Effector memory CD8-positive, alpha-beta T cell (primary cell): ENCODE data around the gene OXTR.

Experiments used
- ATAC-seq: fragments of 150-1000 bp; cut with Tn5 transposase; replicated peaks from 2 replicates; pipeline ENCODE4 v1.10.0; 2021; ENCODE audit warnings: mild to moderate bottlenecking, moderate library complexity
- DNase-seq, 3 experiments: peaks; one replicate each; pipeline ENCODE4 v3.0.0; 2021
- H3K27ac Mint-ChIP-seq, 2 donors: one replicate each; pipeline ENCODE4 v1.8.0; 2022; ENCODE audit warnings: mild to moderate bottlenecking in 2 of 2, mixed read lengths in 2 of 2, moderate library complexity in 2 of 2
- H3K27me3 Mint-ChIP-seq, 2 donors: one replicate each; pipeline ENCODE4 v1.8.0; 2022; ENCODE audit warnings: mixed read lengths in 2 of 2
- H3K36me3 Mint-ChIP-seq: one replicate; pipeline ENCODE4 v1.8.0; 2022; ENCODE audit warnings: mild to moderate bottlenecking, moderate library complexity, mixed read lengths; ENCODE audit not compliant: insufficient read depth
- H3K4me1 Mint-ChIP-seq, 2 donors: one replicate each; pipeline ENCODE4 v1.8.0; 2022; ENCODE audit warnings: low read depth in 2 of 2, mixed read lengths in 2 of 2
- H3K4me3 Mint-ChIP-seq, 2 donors: one replicate each; pipeline ENCODE4 v1.8.0; 2022; ENCODE audit warnings: mild to moderate bottlenecking in 2 of 2, mixed read lengths in 2 of 2, moderate library complexity in 2 of 2
- H3K9me3 Mint-ChIP-seq, 2 donors: one replicate each; pipeline ENCODE4 v1.8.0; 2022; ENCODE audit warnings: mixed read lengths in 2 of 2

The OXTR gene

DNA sequence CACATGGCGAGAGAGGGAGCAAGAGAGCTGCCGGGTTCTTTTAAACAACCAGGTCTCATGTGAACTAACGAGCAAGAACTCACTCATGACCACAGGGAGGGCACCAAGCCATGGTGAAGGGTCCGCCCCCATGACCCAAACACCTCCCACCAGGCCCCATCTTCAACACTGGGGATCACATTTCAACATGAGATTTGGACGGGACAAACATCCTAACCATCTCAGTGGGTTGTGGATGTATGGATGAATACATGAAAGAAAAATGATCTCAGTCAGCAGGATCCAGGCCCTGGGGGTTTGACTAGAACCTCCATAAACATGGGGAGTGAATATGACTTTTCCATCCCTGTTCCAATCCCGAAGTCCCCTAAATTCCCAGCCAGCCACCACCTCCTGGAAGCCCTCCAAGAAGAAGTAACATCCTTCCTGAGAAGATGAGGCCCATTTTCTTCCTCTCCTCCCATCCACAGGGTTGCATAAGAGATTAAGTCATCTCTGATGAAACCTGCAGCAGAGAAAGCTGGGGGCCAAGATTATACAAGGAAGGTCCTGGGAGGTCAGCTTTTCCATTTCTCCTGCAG, 26.3 kb downstream of the OXTR start:
- Mint-ChIP-seq H3K36me3 (no peaks in the 10 kb centered on the region), H3K4me1 (no peaks in the 10 kb centered on the region), H3K4me3 (no peak overlapping the region), H3K9me3 (no peaks in the 10 kb centered on the region), H3K27ac (no peak overlapping the region), H3K27me3 (peaks cover 14 to 19% of the 10 kb centered on the region in 2 donors)
- DNase-seq: no peak
- no peak for ATAC-seq

DNA sequence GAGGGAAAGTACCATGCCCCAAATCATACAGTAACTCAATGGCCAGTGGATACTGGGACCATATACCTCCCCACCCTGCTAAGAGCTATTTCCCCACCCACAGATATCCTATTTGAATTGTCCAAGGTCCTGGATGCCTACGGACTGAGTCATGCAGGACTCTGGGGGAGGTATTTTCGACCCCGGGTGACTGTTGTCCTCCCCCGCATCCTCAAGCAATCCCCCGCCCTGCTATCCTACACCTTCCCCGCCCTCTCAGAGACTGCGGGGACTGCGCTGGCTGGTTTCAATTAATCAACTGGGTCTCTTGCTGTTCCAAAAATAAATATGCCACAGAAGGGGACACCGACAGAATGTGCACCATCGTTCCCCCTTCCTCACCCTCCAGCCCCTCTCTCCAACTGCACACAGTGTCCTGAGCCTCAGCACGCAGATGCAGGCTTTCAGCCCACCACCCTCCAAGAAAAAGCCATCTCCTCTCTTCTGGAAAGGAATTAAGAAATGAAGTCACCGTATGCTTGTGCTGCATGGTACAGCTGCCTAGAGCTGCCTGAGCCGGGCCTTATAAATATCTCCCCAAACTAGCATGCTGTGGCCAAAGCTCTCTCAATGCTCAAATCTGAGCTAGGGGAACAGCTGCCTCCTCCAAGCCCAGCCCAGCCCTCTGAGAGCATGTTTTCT, 27.7 kb downstream of the OXTR start:
- Mint-ChIP-seq H3K4me1 (no peaks in the 10 kb centered on the region), H3K9me3 (no peaks in the 10 kb centered on the region), H3K36me3 (no peaks in the 10 kb centered on the region), H3K4me3 (no peak overlapping the region), H3K27me3 (peaks cover 14 to 25% of the 10 kb centered on the region in 2 donors), H3K27ac (no peak overlapping the region)
- DNase-seq (no peak), ATAC-seq (no peak)

DNA sequence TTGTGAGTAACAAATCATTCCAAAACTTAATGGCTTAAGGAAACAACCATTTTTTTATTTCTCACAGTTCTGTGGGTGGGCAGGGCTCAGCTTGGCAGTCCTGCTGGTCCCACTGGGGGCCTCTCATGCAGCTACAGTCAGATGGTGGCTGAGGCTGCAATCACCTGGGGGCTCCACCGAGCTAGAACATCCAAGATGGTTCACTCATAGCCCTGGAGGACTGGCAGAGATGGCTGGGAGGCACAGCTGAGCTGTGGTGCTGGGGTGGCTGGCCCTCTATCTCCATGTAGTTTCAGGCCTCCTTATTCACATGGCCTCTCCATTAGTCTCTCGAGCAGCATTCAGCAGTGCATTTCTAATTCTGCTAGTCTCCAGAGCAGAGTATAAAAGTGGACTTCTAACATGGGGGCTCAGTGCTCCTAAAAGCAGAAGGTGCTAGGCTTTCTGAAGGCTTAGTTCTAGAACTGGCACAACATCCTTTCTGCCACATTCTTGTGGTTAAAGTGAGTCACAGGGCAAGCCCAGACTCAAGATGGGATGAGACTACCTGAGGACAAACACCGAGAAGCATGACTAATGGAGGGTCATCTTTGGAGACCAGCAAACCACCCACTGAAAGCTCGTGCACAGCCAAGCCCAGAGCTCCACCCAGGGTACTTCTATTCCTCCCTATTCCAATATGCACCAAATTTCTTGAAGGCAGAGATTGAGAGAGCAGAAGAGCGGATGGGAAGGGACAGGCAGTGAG, 29.5 kb downstream of the OXTR start:
- ATAC-seq (no peak), DNase-seq (no peak)
- Mint-ChIP-seq H3K36me3 (no peaks in the 10 kb centered on the region), H3K27ac (no peak overlapping the region), H3K9me3 (no peaks in the 10 kb centered on the region), H3K27me3 (peaks cover 24 to 39% of the 10 kb centered on the region in 2 donors), H3K4me3 (no peak overlapping the region), H3K4me1 (no peaks in the 10 kb centered on the region)

DNA sequence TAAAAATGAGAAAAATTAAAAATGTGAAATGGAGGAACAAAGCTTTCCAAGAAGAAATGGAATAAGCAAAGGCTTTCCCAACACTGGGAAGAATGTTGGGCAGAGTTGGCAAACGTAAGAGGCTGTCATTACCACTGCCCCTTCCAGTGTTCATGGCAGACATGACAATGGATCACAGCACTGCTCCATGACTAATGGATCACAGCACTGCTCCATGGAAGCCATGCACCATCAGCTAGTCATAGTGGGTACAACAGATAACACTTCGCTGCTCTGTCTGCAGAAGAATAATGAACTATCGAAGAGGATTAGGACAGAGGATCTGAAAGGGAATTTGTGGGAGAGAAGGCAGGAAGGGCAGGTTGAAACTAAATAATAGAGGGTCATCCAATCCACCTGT, 30.8 kb downstream of the OXTR start:
- H3K4me3 Mint-ChIP-seq: no peak overlapping the region
- no peaks in the 10 kb centered on the region for H3K36me3 Mint-ChIP-seq
- no peaks in the 10 kb centered on the region for H3K9me3 Mint-ChIP-seq
- ATAC-seq (no peak), DNase-seq (no peak)
- H3K27me3 Mint-ChIP-seq: peaks cover 24 to 51% of the 10 kb centered on the region in 2 donors
- no peaks in the 10 kb centered on the region for H3K4me1 Mint-ChIP-seq
- no peak overlapping the region for H3K27ac Mint-ChIP-seq

DNA sequence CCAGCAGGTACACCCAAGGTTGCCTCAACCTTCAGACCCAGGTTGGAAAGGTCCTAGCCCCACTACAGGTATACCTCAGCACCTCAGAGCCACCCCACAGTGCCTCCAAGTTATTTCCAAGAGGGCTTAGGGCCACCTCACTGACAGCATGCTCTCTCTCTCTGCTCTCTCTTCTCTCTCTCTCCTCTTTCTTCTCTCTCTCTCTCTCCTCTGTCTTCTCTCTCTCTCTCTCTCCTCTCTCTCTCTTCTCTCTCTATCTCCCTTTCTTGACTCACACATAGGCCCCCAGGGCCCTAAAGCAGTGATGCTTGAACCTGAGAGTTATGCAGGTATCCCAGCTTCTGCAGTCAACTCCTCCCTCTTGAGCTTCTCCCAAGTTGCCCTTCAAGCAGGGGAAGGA, 31.6 kb downstream of the OXTR start:
- H3K27ac Mint-ChIP-seq: no peak overlapping the region
- DNase-seq (no peak), ATAC-seq (no peak)
- no peaks in the 10 kb centered on the region for H3K9me3 Mint-ChIP-seq
- peaks cover 24 to 55% of the 10 kb centered on the region in 2 donors for H3K27me3 Mint-ChIP-seq
- no peak overlapping the region for H3K4me3 Mint-ChIP-seq
- no peaks in the 10 kb centered on the region for H3K36me3 Mint-ChIP-seq
- no peaks in the 10 kb centered on the region for H3K4me1 Mint-ChIP-seq

DNA sequence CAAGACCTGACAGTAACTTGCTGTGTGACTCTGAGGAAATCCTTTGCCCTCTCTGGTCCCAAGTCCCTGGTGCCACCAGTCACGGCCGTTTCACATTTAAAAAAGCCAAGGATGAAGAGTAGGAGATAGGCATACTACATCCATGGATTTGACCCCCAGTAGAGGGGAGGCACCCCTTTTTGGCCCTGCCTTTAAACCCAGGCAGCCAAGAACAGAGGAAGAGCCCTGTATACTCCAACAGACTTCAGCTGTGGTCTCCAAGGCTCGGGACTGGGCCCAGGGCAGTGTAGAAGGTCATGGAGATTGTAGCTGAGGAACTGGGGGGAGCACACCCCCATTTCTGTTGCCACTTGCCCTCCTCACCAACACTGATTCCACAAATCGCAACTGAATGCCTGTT, 32.1 kb downstream of the OXTR start:
- Mint-ChIP-seq H3K4me1 (no peaks in the 10 kb centered on the region), H3K36me3 (no peaks in the 10 kb centered on the region), H3K9me3 (no peaks in the 10 kb centered on the region), H3K4me3 (no peak overlapping the region), H3K27ac (no peak overlapping the region), H3K27me3 (peaks cover 18 to 60% of the 10 kb centered on the region in 2 donors)
- DNase-seq (no peak), ATAC-seq (no peak)

DNA sequence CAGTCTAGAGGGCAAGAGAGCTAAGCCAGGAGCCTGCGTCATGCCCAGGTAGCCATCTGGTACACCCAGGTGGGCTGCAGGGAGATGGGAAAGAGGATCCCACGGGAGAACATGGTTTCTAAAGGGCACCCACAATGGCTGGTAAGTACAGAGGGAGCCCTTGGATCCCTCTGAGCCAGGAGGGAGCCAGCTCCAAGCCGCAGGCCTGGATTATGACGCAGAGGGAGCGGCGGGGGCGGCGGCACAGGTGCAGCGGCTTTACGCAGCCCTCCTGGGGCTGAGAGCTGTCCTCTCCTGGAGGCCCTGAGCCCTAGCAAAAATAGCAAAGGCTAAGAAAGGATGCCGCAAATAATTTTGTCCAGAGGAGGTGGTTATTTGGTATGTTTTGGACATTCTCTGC, 33.0 kb downstream of the OXTR start:
- ATAC-seq (no peak), DNase-seq (no peak)
- Mint-ChIP-seq H3K36me3 (no peaks in the 10 kb centered on the region), H3K27ac (no peak overlapping the region), H3K4me3 (no peak overlapping the region), H3K4me1 (no peaks in the 10 kb centered on the region), H3K9me3 (no peaks in the 10 kb centered on the region), H3K27me3 (peaks cover 10 to 60% of the 10 kb centered on the region in 2 donors)

DNA sequence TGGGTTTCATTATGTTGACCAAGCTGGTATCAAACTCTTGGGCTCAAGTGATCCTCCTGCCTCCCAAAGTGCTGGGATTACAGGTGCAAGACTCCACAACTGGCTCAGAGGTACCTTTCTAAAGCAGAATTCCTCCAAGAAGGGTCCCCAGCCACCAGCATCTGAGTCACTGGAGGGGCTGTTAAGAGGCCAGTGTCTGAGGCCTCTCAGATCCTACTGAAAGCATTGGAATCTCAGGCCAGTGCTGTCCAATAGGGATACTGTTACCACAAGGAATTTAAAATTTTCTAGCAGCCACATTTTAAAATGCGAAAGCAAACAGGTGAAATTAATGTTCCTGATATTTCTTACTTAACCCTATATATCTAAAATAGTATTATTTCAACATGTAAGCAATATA, 34.5 kb downstream of the OXTR start:
- no peaks in the 10 kb centered on the region for H3K4me1 Mint-ChIP-seq
- H3K9me3 Mint-ChIP-seq: no peaks in the 10 kb centered on the region
- no peak overlapping the region for H3K4me3 Mint-ChIP-seq
- H3K27me3 Mint-ChIP-seq: peaks cover 10 to 64% of the 10 kb centered on the region in 2 donors
- no peak for DNase-seq
- no peaks in the 10 kb centered on the region for H3K36me3 Mint-ChIP-seq
- ATAC-seq: no peak
- no peak overlapping the region for H3K27ac Mint-ChIP-seq

DNA sequence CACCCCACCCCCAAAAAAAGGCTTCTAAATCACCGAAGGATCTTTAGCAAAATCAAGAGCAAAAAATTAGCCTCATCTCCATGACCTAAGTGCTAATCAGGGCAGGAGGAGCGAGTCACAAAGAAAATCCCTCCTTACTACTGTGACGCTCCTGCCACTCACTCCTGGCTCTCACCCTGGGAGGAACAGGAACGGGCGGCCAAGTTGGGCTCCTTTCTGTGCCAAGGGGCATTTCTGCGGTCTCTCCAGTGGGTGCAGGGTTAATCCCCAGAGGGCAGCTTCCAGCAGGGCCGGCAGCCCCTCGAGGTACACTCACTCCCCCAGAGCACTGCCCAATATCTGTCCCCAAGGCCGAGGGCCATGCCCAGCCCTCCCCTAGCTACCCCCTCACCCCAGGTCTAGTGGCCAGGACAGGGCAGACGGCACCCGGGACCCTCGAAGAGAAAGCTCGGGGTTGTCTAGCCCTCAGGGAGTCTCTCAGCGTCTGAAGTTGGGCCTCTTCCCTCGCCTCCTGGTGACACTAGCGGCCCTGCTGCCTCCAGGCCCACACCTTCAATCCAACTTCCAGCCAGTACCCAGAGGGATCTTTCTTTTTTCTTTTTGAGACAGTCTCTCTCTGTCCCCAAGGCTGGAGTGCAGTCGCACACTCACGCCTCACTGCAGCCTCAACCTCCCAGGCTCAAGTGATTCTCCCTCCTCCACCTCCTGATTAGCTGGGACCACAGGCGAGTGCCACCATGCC, 35.1 kb downstream of the OXTR start:
- Mint-ChIP-seq H3K36me3 (no peaks in the 10 kb centered on the region), H3K4me3 (no peak overlapping the region)

DNA sequence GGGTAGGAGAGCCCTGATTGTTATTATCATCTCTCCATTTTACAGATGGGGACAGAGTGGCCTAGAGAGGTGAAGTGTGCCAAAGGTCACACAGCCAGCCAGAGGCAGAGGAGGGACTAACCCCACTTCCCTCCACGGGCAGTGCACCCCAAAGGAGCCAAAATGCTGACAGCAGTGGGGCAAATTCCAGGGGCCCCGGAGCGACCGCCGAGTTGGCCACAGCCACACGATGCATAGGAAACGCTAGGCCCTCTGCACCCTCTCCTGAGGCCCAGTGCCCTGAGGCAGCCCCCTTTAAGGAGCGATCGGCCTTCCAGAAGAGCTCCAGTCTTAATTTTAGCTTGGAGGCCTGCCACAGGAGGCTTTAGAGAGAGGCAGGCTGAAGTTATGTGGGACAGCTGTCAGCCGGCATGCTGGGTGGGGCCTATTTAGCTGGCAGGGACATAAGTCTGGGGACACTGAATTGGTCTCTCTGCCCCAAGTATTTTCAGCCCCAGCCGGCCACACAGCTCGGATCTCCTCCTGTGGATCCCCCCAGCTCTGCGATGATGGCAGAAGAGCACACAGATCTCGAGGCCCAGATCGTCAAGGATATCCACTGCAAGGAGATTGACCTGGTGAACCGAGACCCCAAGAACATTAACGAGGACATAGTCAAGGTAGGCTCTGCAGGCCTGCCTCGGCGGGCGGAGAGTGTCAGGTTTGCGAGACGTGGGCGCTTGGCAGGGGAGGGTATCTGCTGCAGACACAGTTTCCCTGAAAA, 35.9 kb downstream of the OXTR start, which contains the start of gene CAV3:
CAV3 (plus strand) TSS at position 471 of the 763 bp plus-strand sequence; CDS start at position 546, 75 bp downstream.
- H3K36me3 Mint-ChIP-seq: no peaks in the 10 kb centered on the region
- no peak for ATAC-seq
- H3K27ac Mint-ChIP-seq: no peak within 1 kb of the TSS
- H3K4me1 Mint-ChIP-seq: no peaks in the 10 kb centered on the region
- H3K9me3 Mint-ChIP-seq: no peaks in the 10 kb centered on the region
- peaks cover 10 to 70% of the 10 kb centered on the region in 2 donors for H3K27me3 Mint-ChIP-seq
- H3K4me3 Mint-ChIP-seq: no peak within 1 kb of the TSS
- no peak for DNase-seq

More for the DNA sequence above, 35.1 kb downstream of the OXTR start:
- Mint-ChIP-seq H3K4me1 (no peaks in the 10 kb centered on the region), H3K27me3 (peaks cover 10 to 66% of the 10 kb centered on the region in 2 donors), H3K9me3 (no peaks in the 10 kb centered on the region), H3K27ac (no peak overlapping the region)
- DNase-seq (no peak), ATAC-seq (no peak)

DNA sequence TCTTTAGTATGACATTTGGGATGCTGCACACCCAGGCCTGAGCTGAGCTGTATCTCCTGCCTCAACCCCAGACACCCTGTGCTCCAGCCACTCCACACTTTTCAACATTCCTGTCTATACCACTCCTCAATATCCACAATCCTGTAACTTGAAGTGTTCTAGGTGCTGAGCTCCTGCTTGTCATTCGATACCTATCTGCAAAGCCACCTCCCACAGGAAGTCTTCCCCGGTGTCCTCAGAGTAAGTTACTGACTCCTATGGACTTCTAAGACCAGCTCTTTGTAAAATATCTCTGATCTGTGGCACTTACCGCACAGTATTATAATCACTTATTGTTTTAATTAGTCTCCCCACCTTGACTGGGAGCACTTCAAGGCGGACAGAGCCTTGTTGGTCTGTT, 37.0 kb downstream of the OXTR start:
- H3K4me3 Mint-ChIP-seq: no peak overlapping the region
- no peaks in the 10 kb centered on the region for H3K4me1 Mint-ChIP-seq
- H3K9me3 Mint-ChIP-seq: no peaks in the 10 kb centered on the region
- ATAC-seq (no peak), DNase-seq (no peak)
- H3K36me3 Mint-ChIP-seq: no peaks in the 10 kb centered on the region
- H3K27ac Mint-ChIP-seq: no peak overlapping the region
- peaks cover 10 to 71% of the 10 kb centered on the region in 2 donors for H3K27me3 Mint-ChIP-seq

DNA sequence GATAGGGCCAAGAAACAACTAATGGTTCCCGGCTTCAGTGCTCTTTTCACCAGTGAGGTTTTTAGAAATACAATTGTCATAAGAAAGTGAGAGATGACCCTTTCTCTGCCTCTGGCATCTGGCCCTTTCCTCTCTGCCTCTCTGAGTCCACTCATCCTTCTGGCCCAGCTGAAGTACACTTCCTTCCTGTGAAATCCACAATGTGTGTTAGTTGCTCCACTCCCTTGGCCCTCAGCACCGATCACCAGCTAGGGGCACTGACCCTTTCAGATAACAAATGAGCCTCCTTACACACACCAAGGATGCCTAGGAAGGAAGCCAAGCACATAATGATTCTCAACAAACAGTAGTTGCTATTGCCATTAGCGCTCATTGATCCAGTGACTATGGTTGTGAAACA, 38.8 kb downstream of the OXTR start:
- no peak overlapping the region for H3K4me3 Mint-ChIP-seq
- no peaks in the 10 kb centered on the region for H3K36me3 Mint-ChIP-seq
- no peak for ATAC-seq
- no peak overlapping the region for H3K27ac Mint-ChIP-seq
- no peak for DNase-seq
- no peaks in the 10 kb centered on the region for H3K9me3 Mint-ChIP-seq
- no peaks in the 10 kb centered on the region for H3K4me1 Mint-ChIP-seq
- peaks cover 2 to 63% of the 10 kb centered on the region in 2 donors for H3K27me3 Mint-ChIP-seq

DNA sequence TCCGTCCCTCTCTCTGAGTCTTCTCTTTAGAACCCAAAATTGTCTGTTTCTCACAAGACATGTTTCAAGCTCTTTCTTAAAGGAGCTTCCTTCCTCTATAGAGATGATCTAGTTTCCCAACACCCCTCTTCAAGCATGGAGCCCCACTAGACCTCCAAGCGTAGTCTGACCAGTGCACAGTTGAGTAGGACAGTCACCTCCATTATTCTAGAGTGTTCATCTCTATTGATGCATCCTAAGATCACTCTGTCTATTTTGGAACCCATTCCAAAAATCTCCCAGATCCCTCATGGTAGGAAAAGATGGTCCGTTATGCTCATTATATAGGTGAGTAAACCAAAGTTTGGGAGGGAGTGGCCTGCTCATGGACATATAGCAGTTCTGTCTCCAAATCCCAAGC, 39.9 kb downstream of the OXTR start:
- H3K27ac Mint-ChIP-seq: no peak overlapping the region

More for the DNA sequence above, 39.9 kb downstream of the OXTR start:
- DNase-seq (no peak), ATAC-seq (no peak)
- H3K9me3 Mint-ChIP-seq: no peaks in the 10 kb centered on the region
- no peak overlapping the region for H3K4me3 Mint-ChIP-seq
- H3K27me3 Mint-ChIP-seq: peaks cover 0 to 56% of the 10 kb centered on the region in 2 donors
- H3K4me1 Mint-ChIP-seq: no peaks in the 10 kb centered on the region
- H3K36me3 Mint-ChIP-seq: no peaks in the 10 kb centered on the region
